ENCODE measurements around the gene TSEN54. TPM values are rescaled to one million over a fixed set of nuclear protein-coding genes. Genes with fewer than 3 reads are reported as not detected.

Gene TSEN54
- total and polyA plus RNA-seq, 2 donors from 2014 or later, result 25.8 to 33.8 TPM

GRCh38 chr17:75488693-75489510 lies 27.4 kb upstream of the TSEN54 start:
- no peaks in the 10 kb centered on the region for H3K27me3 ChIP-seq (ENCODE audit: control insufficient read depth, insufficient read depth, low read length)
- H3K4me1 ChIP-seq (ENCODE audit: control insufficient read depth in 2 of 3, insufficient read depth in 2 of 3, low read depth in 1 of 3, low read length in 3 of 3), result peaks cover 0 to 36% (median 10%) of the 10 kb centered on the region in 3 donors
- H3K36me3 ChIP-seq (ENCODE audit: control insufficient read depth in 2 of 3, insufficient read depth in 3 of 3, low read length in 3 of 3), result peaks cover 0 to 16% (median 9%) of the 10 kb centered on the region in 3 donors
- no peak overlapping the region for H3K9ac ChIP-seq (ENCODE audit: low read length in 3 of 3)
- no peak for DNase-seq
- FAIRE-seq, result no peak
- intact Hi-C loops (cut with DNase I), result no loop called here
- no peak overlapping the region for H3K27ac ChIP-seq (ENCODE audit: low read depth in 2 of 2, low read length in 2 of 2)
- TF ChIP-seq, protein P1, sequence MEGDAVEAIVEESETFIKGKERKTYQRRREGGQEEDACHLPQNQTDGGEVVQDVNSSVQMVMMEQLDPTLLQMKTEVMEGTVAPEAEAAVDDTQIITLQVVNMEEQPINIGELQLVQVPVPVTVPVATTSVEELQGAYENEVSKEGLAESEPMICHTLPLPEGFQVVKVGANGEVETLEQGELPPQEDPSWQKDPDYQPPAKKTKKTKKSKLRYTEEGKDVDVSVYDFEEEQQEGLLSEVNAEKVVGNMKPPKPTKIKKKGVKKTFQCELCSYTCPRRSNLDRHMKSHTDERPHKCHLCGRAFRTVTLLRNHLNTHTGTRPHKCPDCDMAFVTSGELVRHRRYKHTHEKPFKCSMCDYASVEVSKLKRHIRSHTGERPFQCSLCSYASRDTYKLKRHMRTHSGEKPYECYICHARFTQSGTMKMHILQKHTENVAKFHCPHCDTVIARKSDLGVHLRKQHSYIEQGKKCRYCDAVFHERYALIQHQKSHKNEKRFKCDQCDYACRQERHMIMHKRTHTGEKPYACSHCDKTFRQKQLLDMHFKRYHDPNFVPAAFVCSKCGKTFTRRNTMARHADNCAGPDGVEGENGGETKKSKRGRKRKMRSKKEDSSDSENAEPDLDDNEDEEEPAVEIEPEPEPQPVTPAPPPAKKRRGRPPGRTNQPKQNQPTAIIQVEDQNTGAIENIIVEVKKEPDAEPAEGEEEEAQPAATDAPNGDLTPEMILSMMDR (IDR thresholded peaks at IDR 0.05; ENCODE audit: borderline replicate concordance, extremely low read depth, insufficient read depth), result no peak
- H3K9me3 ChIP-seq (ENCODE audit: control insufficient read depth in 2 of 3, insufficient read depth in 1 of 3, low read length in 3 of 3), result no peaks in the 10 kb centered on the region
- no peak overlapping the region for H3K4me3 ChIP-seq (ENCODE audit: low read length in 3 of 3)

DNA sequence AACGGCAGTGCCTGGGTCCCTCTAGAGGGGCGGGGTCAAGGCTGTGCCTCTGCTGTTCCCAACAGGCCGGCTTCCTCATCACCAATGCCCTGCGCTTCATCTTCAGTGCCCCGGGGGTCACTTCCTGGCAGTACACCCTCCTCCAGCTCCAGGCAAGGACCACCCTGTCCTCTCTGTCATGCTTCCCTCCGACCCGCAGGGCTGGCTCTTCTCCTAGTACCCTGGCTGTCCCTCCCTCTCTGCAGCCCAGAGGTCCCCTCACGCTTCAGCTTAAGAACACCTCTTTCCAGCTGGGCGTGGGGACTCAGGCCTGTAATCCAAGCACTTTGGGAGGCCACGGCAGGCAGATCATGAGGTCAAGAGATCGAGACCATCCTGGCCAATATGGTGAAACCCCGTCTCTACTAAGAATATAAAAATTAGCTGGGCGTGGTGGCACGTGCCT lies 26.8 kb upstream of the TSEN54 start:
- peaks cover 0 to 21% (median 11%) of the 10 kb centered on the region in 3 donors for H3K36me3 ChIP-seq (ENCODE audit: control insufficient read depth in 2 of 3, insufficient read depth in 3 of 3, low read length in 3 of 3)
- FAIRE-seq, result no peak

DNA sequence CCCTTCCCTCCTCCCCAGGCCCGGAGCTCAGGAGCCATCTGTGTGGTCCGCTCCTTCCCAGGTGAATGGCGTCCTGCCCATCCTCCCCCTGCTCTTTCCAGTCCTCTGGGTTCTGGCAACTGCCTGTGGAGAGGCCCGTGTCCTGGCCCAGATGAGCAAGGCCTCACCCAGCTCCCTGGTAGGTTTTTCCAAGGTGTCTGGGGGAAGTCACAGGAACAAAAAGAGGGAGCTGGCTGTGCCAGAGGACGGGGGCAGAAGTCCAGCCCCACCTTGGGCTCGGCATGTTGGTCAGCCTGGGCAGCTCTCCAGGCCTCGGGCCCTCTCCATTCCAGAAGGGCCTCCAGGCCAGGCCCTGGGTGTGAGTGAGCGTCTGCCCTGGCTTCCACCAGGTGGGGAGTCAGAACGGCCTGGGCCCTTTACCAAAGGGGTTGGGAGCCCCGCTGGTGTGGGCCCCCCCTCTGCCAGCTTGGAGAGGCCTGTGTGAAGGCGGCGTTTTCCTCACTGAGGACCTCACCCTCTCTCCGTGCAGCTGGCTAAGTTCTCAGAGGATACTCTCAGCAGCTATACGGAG lies 26.1 kb upstream of the TSEN54 start:
- no peaks in the 10 kb centered on the region for H3K27me3 ChIP-seq (ENCODE audit: control insufficient read depth, insufficient read depth, low read length)
- H3K9ac ChIP-seq (ENCODE audit: low read length in 3 of 3), result peak overlapping the region in 1 of 3 donors; percentile 22
- TF ChIP-seq, protein P1 (IDR thresholded peaks at IDR 0.05; ENCODE audit: borderline replicate concordance, extremely low read depth, insufficient read depth), result no peak
- H3K4me1 ChIP-seq (ENCODE audit: control insufficient read depth in 2 of 3, insufficient read depth in 2 of 3, low read depth in 1 of 3, low read length in 3 of 3), result peaks cover 0 to 35% (median 10%) of the 10 kb centered on the region in 3 donors
- H3K4me3 ChIP-seq (ENCODE audit: low read length in 3 of 3), result no peak overlapping the region
- intact Hi-C loops (cut with DNase I), result no loop called here
- no peak for DNase-seq
- H3K36me3 ChIP-seq (ENCODE audit: control insufficient read depth in 2 of 3, insufficient read depth in 3 of 3, low read length in 3 of 3), result peaks cover 0 to 21% (median 15%) of the 10 kb centered on the region in 3 donors
- peak overlapping the region; percentile 61 to 67 for H3K27ac ChIP-seq (ENCODE audit: low read depth in 2 of 2, low read length in 2 of 2)
- H3K9me3 ChIP-seq (ENCODE audit: control insufficient read depth in 2 of 3, insufficient read depth in 1 of 3, low read length in 3 of 3), result no peaks in the 10 kb centered on the region
- no peak for FAIRE-seq

More for the DNA sequence above, 26.8 kb upstream of the TSEN54 start:
- Histone ChIP-seq H3K9me3 (ENCODE audit: control insufficient read depth in 2 of 3, insufficient read depth in 1 of 3, low read length in 3 of 3) (no peaks in the 10 kb centered on the region), H3K27ac (ENCODE audit: low read depth in 2 of 2, low read length in 2 of 2) (peak overlapping the region in 1 of 2 donors; percentile 14), H3K4me3 (ENCODE audit: low read length in 3 of 3) (no peak overlapping the region), H3K4me1 (ENCODE audit: control insufficient read depth in 2 of 3, insufficient read depth in 2 of 3, low read depth in 1 of 3, low read length in 3 of 3) (peaks cover 0 to 36% (median 10%) of the 10 kb centered on the region in 3 donors), H3K27me3 (ENCODE audit: control insufficient read depth, insufficient read depth, low read length) (no peaks in the 10 kb centered on the region), H3K9ac (ENCODE audit: low read length in 3 of 3) (no peak overlapping the region)
- TF ChIP-seq, protein P1 (IDR thresholded peaks at IDR 0.05; ENCODE audit: borderline replicate concordance, extremely low read depth, insufficient read depth), result no peak
- no peak for DNase-seq
- intact Hi-C loops (cut with DNase I), result no loop called here
